GM23248 (cell line): ENCODE measurements around the gene PHACTR4. TPM values are rescaled to one million over a fixed set of nuclear protein-coding genes. Genes with fewer than 3 reads are reported as not detected.
"Not testable (repeated sequence)": the region's sequence is repeated elsewhere in the genome, so short reads cannot be mapped to it uniquely, and the experiment has no call there.

ENCODE experiments used
- DNase-seq: peaks from one replicate; pipeline ENCODE4 v3.0.0-alpha.2; 2015
- H2AFZ ChIP-seq: fragments of 200-600 bp; sonication (generic); 2 replicates; pipeline ENCODE4 v1.6.1; 2016; ENCODE audit warnings: antibody characterized with exemption
- H3F3A ChIP-seq: fragments of 200-600 bp; sonication (generic); 2 replicates; pipeline ENCODE4 v1.6.1; 2016; ENCODE audit warnings: mild to moderate bottlenecking, antibody characterized with exemption, mixed run types; ENCODE audit not compliant: insufficient read depth
- H3K27ac ChIP-seq: fragments of 200-600 bp; sonication (generic); 2 replicates; pipeline ENCODE4 v1.5.1; 2016; ENCODE audit warnings: mild to moderate bottlenecking
- H3K27me3 ChIP-seq: fragments of 200-600 bp; sonication (generic); replicated peaks from 2 replicates; pipeline ENCODE4 v1.6.1; 2016; ENCODE audit warnings: mild to moderate bottlenecking; ENCODE audit not compliant: insufficient read depth
- H3K36me3 ChIP-seq: fragments of 200-600 bp; sonication (generic); 2 replicates; pipeline ENCODE4 v1.6.1; 2016; ENCODE audit warnings: low read depth, mild to moderate bottlenecking
- H3K4me1 ChIP-seq: fragments of 200-600 bp; sonication (generic); 2 replicates; pipeline ENCODE4 v1.6.1; 2016; ENCODE audit warnings: mild to moderate bottlenecking; ENCODE audit not compliant: insufficient read depth
- H3K4me2 ChIP-seq: fragments of 200-600 bp; sonication (generic); one replicate; pipeline ENCODE4 v1.6.1; 2016; ENCODE audit warnings: mild to moderate bottlenecking; ENCODE audit not compliant: unreplicated experiment
- H3K4me3 ChIP-seq: fragments of 200-600 bp; sonication (generic); 2 replicates; pipeline ENCODE4 v1.5.1; 2016; ENCODE audit warnings: mild to moderate bottlenecking
- H3K79me2 ChIP-seq: fragments of 200-600 bp; sonication (generic); 2 replicates; pipeline ENCODE4 v1.6.1; 2016; ENCODE audit warnings: mild to moderate bottlenecking; ENCODE audit not compliant: insufficient read depth
- H3K9ac ChIP-seq: fragments of 200-600 bp; sonication (generic); 2 replicates; pipeline ENCODE4 v1.6.1; 2016; ENCODE audit warnings: mild to moderate bottlenecking
- H3K9me2 ChIP-seq: fragments of 200-600 bp; sonication (generic); 2 replicates; pipeline ENCODE4 v1.6.1; 2016; ENCODE audit warnings: mixed run types, mild to moderate bottlenecking, moderate library complexity; ENCODE audit not compliant: insufficient read depth
- H3K9me3 ChIP-seq: fragments of 200-600 bp; sonication (generic); one replicate; pipeline ENCODE4 v1.6.1; 2017; ENCODE audit warnings: low read depth
- H4K20me1 ChIP-seq: fragments of 200-600 bp; sonication (generic); 2 replicates; pipeline ENCODE4 v1.6.0; 2016; ENCODE audit not compliant: insufficient read depth
- EZH2 ChIP-seq: fragments of 200-600 bp; sonication (generic); IDR thresholded peaks from 2 replicates; pipeline ENCODE4 v1.6.1; 2018; ENCODE audit warnings: antibody characterized with exemption, mild to moderate bottlenecking; ENCODE audit not compliant: insufficient read depth, poor library complexity, severe bottlenecking
- EZH2phosphoT487 ChIP-seq: fragments of 200-600 bp; sonication (generic); IDR thresholded peaks from 2 replicates; pipeline ENCODE4 v1.6.1; 2018; ENCODE audit warnings: antibody characterized with exemption, moderate library complexity, mild to moderate bottlenecking, low read depth; ENCODE audit not compliant: insufficient read depth
- WGBS, 2 experiments: methylation state at CpG; one replicate each; pipeline ENCODE4 v1.1.6; 2015 to 2017; ENCODE audit warnings: low lambda C conversion rate in 2 of 2, low coverage in 1 of 2; ENCODE audit errors: missing lambda C conversion rate in 2 of 2; 5-methylcytosine and 5-hydroxymethylcytosine counted together
- in situ Hi-C: fragments of 300-500 bp; cut with MboI; formaldehyde crosslinking; loops from 2 replicates; pipeline ENCODE4 v1.15.0; 2020
- polyA plus RNA-seq: library from polyadenylated mRNA; unstranded; fragments of >200 nt; fragmentation: Nextera tagmentation; extraction: Ambion mirVana; gene quantifications from 2 replicates; pipeline ENCODE4 v1.2.1, GENCODE V29; 2016
- total RNA-seq: library from RNA; depleted of rRNA; stranded (reverse); fragments of >200 nt; shearing (Covaris generic); gene quantifications from 2 replicates; pipeline ENCODE4 v1.2.3, GENCODE V29; 2014

The PHACTR4 gene
- total and polyA plus RNA-seq, 2 experiments from 2014 or later: 5.2 to 14.3 TPM

GRCh38 chr1:28521502-28522164 lies 152.1 kb downstream of the PHACTR4 start:
- no peaks in the 10 kb centered on the region for H3K27me3 ChIP-seq
- WGBS, 2 experiments: 95 to 98% methylated on average over 6 of the region's 6 CpGs
- H3K4me3 ChIP-seq: no peak overlapping the region
- DNase-seq: no peak
- H3K79me2 ChIP-seq: peaks cover 75% of the 10 kb centered on the region
- H3F3A ChIP-seq: peaks cover 12% of the 10 kb centered on the region
- no peak overlapping the region for H3K4me2 ChIP-seq
- in situ Hi-C loops: no loop called here
- no peaks in the 10 kb centered on the region for H3K9me2 ChIP-seq
- H3K27ac ChIP-seq: no peak overlapping the region
- H3K36me3 ChIP-seq: no peaks in the 10 kb centered on the region
- TF ChIP-seq EZH2phosphoT487: no peak
- no peak for TF ChIP-seq EZH2
- no peaks in the 10 kb centered on the region for H4K20me1 ChIP-seq
- 0 out of 2 replicates have a peak, but pooled peaks cover 6% of the 10 kb centered on the region for H3K4me1 ChIP-seq
- no peak overlapping the region for H3K9ac ChIP-seq
- no peak overlapping the region for H2AFZ ChIP-seq
- no peaks in the 10 kb centered on the region for H3K9me3 ChIP-seq

GRCh38 chr1:28522537-28522936 lies 153.0 kb downstream of the PHACTR4 start:
- in situ Hi-C loops, H3K9me3 ChIP-seq, DNase-seq, H2AFZ ChIP-seq, H3K4me3 ChIP-seq, H3K9me2 ChIP-seq, H3K4me2 ChIP-seq, H4K20me1 ChIP-seq, H3K27ac ChIP-seq, H3K4me1 ChIP-seq, H3K36me3 ChIP-seq, H3K27me3 ChIP-seq, H3F3A ChIP-seq, H3K9ac ChIP-seq: not testable (repeated sequence)
- 95 to 99% methylated on average over 9 of the region's 9 CpGs for WGBS, 2 experiments
- peaks cover 83% of the 10 kb centered on the region for H3K79me2 ChIP-seq

DNA sequence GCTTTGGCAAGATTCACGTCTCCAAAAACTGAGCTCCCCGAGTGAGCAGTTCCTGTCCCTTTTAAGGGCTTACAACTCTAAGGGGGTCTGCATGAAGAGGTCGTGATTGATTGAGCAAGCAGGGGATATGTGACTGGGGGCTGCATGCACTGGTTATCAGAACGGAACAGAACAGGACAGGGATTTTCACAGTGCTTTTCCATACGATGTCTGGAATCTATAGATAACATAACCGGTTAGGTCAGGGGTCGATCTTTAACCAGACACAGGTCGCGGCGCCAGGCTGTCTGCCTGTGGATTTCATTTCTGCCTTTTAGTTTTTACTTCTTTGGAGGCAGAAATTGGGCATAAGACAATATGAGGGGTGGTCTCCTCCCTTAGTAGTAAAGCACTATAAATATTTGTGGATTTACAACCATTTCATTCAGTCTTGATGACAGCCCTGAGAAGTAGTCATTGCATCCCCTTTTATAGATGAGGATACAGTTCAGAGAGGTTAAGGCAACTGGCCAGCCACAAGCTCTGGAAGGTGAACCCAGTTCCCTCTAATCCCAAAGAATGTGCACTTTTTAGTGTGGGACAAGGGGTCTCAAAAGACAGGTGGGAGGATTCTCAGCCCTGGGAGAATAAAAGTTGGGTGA lies 155.6 kb downstream of the PHACTR4 start:
- H3K9ac ChIP-seq, H3K4me3 ChIP-seq, DNase-seq, H3K9me2 ChIP-seq, in situ Hi-C loops, H3K27ac ChIP-seq, H2AFZ ChIP-seq, H3K36me3 ChIP-seq, H3F3A ChIP-seq, H3K27me3 ChIP-seq, H3K4me1 ChIP-seq, H3K4me2 ChIP-seq, H4K20me1 ChIP-seq, H3K9me3 ChIP-seq: not testable (repeated sequence)
- H3K79me2 ChIP-seq: peaks cover 68% of the 10 kb centered on the region
- WGBS, 2 experiments: 79 to 86% methylated on average over 10 of the region's 10 CpGs

GRCh38 chr1:28526886-28527285 lies 157.3 kb downstream of the PHACTR4 start:
- WGBS, 2 experiments: 85 to 87% methylated on average over 7 to 9 of the region's 9 CpGs
- peaks cover 54% of the 10 kb centered on the region for H3K79me2 ChIP-seq
- H3K36me3 ChIP-seq: no peaks in the 10 kb centered on the region
- TF ChIP-seq EZH2 (no peak), EZH2phosphoT487 (no peak)
- H3K27me3 ChIP-seq: no peaks in the 10 kb centered on the region
- no peak overlapping the region for H2AFZ ChIP-seq
- H3K27ac ChIP-seq: no peak overlapping the region
- in situ Hi-C loops: no loop called here
- no peaks in the 10 kb centered on the region for H3K9me2 ChIP-seq
- H3F3A ChIP-seq: no peaks in the 10 kb centered on the region
- H3K4me2 ChIP-seq: no peak overlapping the region
- no peaks in the 10 kb centered on the region for H3K9me3 ChIP-seq
- no peaks in the 10 kb centered on the region for H4K20me1 ChIP-seq
- no peak overlapping the region for H3K9ac ChIP-seq
- DNase-seq: no peak
- no peaks in the 10 kb centered on the region for H3K4me1 ChIP-seq
- no peak overlapping the region for H3K4me3 ChIP-seq
